ENCODE data around the gene GALNT1. TPM values are rescaled to one million over a fixed set of nuclear protein-coding genes. Genes with fewer than 3 reads are reported as not detected.

GALNT1 gene
- total and polyA plus RNA-seq, 10 of the 15 experiments (the other 5 are each of a cell fraction or from before 2014, with no cell fraction given) = 8.0 to 53.7 (median 29.9) TPM

GRCh38 chr18:35605686-35606417, 24.3 kb downstream of the GALNT1 start (continued):
- TF ChIP-seq, protein P1, sequence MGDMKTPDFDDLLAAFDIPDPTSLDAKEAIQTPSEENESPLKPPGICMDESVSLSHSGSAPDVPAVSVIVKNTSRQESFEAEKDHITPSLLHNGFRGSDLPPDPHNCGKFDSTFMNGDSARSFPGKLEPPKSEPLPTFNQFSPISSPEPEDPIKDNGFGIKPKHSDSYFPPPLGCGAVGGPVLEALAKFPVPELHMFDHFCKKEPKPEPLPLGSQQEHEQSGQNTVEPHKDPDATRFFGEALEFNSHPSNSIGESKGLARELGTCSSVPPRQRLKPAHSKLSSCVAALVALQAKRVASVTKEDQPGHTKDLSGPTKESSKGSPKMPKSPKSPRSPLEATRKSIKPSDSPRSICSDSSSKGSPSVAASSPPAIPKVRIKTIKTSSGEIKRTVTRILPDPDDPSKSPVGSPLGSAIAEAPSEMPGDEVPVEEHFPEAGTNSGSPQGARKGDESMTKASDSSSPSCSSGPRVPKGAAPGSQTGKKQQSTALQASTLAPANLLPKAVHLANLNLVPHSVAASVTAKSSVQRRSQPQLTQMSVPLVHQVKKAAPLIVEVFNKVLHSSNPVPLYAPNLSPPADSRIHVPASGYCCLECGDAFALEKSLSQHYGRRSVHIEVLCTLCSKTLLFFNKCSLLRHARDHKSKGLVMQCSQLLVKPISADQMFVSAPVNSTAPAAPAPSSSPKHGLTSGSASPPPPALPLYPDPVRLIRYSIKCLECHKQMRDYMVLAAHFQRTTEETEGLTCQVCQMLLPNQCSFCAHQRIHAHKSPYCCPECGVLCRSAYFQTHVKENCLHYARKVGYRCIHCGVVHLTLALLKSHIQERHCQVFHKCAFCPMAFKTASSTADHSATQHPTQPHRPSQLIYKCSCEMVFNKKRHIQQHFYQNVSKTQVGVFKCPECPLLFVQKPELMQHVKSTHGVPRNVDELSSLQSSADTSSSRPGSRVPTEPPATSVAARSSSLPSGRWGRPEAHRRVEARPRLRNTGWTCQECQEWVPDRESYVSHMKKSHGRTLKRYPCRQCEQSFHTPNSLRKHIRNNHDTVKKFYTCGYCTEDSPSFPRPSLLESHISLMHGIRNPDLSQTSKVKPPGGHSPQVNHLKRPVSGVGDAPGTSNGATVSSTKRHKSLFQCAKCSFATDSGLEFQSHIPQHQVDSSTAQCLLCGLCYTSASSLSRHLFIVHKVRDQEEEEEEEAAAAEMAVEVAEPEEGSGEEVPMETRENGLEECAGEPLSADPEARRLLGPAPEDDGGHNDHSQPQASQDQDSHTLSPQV (IDR thresholded peaks at IDR 0.05) = no peak

DNA sequence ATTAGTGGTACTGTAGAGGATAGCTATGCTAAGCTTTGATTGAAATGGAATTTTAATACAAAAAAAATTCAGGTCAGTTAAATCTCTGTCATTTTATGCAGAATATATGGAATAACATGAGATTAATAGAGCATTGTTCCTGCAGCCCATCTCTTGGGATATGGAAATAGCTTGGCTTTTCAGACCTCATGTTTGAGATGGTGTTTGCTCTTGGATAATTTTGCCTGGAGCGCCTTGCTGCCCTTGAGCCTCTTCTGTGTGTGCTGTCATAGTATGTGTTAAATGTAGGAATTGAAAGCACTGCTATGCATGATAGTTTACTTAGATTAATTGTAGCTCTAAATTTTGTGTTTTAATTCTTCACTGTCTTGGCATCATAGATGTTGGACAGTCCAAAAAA, 27.7 kb downstream of the GALNT1 start:
- CTCF ChIA-PET = interaction anchor here (0.7 to 1.7 kb wide), 4 partner anchors 8 to 65 kb away, joined by 3 to 6 read pairs (median 4); no protein-coding TSS in a partner anchor
- intact Hi-C loops (cut with micrococcal nuclease; ENCODE audit: unreplicated experiment) = no loop called here
- no peak for TF ChIP-seq HCFC1 (IDR thresholded peaks at IDR 0.05; ENCODE audit: low read length)
- TF ChIP-seq IRF4 (IDR thresholded peaks at IDR 0.05; ENCODE audit: low read depth, low read length) = no peak
- TF ChIP-seq, protein P1 (IDR thresholded peaks at IDR 0.05) = no peak
- TF ChIP-seq KAT2A (conservative IDR thresholded peaks at IDR 0.05; ENCODE audit: control insufficient read depth, low read depth, low read length) = no peak
- no peak for TF ChIP-seq CBX3 (IDR thresholded peaks at IDR 0.05; ENCODE audit: borderline replicate concordance, low read depth)
- no peak for TF ChIP-seq POLR2A (IDR thresholded peaks at IDR 0.05; ENCODE audit: low read depth, low read length)
- no peak for TF ChIP-seq EP300 (IDR thresholded peaks at IDR 0.05; ENCODE audit: borderline replicate concordance in 1 of 2, control insufficient read depth in 1 of 2, low read depth in 2 of 2, low read length in 2 of 2)
- no peak for TF ChIP-seq ZNF217 (IDR thresholded peaks at IDR 0.05)
- no peak for TF ChIP-seq REST (IDR thresholded peaks at IDR 0.05; ENCODE audit: low read depth, low read length)

More for the DNA sequence above, 27.7 kb downstream of the GALNT1 start:
- WGBS (ENCODE audit: insufficient coverage, insufficient replicate concordance, low lambda C conversion rate, missing lambda C conversion rate) = 100% methylated on average over 1 of the region's 1 CpG
- FAIRE-seq = no peak
- Histone ChIP-seq H2AFZ (ENCODE audit: control insufficient read depth, low read depth, low read length) (no peak overlapping the region), H3K9ac (ENCODE audit: control insufficient read depth, insufficient read depth, low read length) (no peak overlapping the region), H3K4me2 (ENCODE audit: control insufficient read depth, insufficient read depth) (no peak overlapping the region), H3K27me3 (replicated peaks in 1 of 2; ENCODE audit: control insufficient read depth in 2 of 2, insufficient read depth in 2 of 2, low read length in 1 of 2) (no peaks in the 10 kb centered on the region), H3K9me3 (replicated peaks; ENCODE audit: control insufficient read depth, insufficient read depth, low read length) (no peaks in the 10 kb centered on the region; the same call in 2 of the 3 replicates), H3K79me2 (ENCODE audit: control insufficient read depth, insufficient read depth, low read length) (peaks cover 3% of the 10 kb centered on the region), H4K20me1 (ENCODE audit: control insufficient read depth, insufficient read depth) (no peaks in the 10 kb centered on the region), H3K4me1 (ENCODE audit: control insufficient read depth, insufficient read depth, low read length) (no peaks in the 10 kb centered on the region), H3K36me3 (ENCODE audit: control insufficient read depth in 2 of 2, insufficient read depth in 2 of 2, low read length in 1 of 2) (no peaks in the 10 kb centered on the region), H3K4me3 (no peak overlapping the region), H3K27ac (ENCODE audit: control insufficient read depth, insufficient read depth) (no peak overlapping the region)
- RAD21 ChIA-PET (ENCODE audit: unreplicated experiment) = interaction anchor here (1.3 kb wide), 1 partner anchor 9 kb away, joined by 4 read pairs; no protein-coding TSS in a partner anchor
- DNase-seq (ENCODE audit: low read depth, low spot score) = no peak
- POLR2A ChIA-PET = interaction anchor here (1.0 kb wide), 1 partner anchor 11 kb away, joined by 3 read pairs; no protein-coding TSS in a partner anchor
- SMC1A ChIA-PET (ENCODE audit: uncharacterized antibody, unreplicated experiment) = interaction anchor here (1.6 to 2.2 kb wide), 3 partner anchors 8 to 26 kb away, joined by 4 to 7 read pairs (median 5); no protein-coding TSS in a partner anchor
- no TSS peak for BruUV-seq (replicated peaks)
- in situ Hi-C loops (cut with MboI) = no loop called here
- ATAC-seq = no peak
